SK-MEL-5 (cell line): ENCODE results near the gene SV2C. TPM values are rescaled to one million over a fixed set of nuclear protein-coding genes. Genes with fewer than 3 reads are reported as not detected.
"Not testable (repeated sequence)": the region's sequence is repeated elsewhere in the genome, so short reads cannot be mapped to it uniquely, and the experiment has no call there.

Source experiments
- DNase-seq: peaks from one replicate; pipeline ENCODE4 v3.0.0-alpha.2; 2016; ENCODE audit warnings: low read depth, low spot score
- in situ Hi-C: cut with HindIII; loops from 2 replicates; pipeline ENCODE4 v1.10.0; 2016; ENCODE audit warnings: low sequenced_read_pairs, high pct_unique_total_duplicates, low pct_unique_long_range_greater_than_20kb
- total RNA-seq: library from RNA; depleted of rRNA; stranded (reverse); fragments of >200 nt; shearing (Covaris generic); gene quantifications from 2 replicates; pipeline ENCODE4 v1.2.3, GENCODE V29; 2014

SV2C gene
- total RNA-seq, 1 experiment from 2014 or later = not detected

DNA sequence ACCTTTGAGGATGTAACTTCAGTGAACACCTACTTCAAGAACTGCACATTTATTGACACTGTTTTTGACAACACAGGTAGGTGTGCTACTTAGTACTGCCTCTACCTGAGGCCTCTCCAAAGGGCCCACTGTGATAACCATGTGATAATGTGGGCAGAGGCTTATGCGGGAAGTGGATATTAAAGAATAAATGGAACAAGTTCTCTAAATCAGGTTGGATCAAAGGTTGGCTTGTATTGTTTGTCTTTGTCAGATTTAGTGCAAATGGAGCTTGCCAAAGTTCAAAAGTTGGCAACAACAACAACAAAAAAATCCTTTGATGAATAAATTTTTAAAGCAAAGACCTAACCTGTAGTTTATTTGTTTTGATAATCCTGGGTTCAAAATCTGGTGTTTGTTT, 215.7 kb downstream of the SV2C start:
- in situ Hi-C loops = no loop called here

DNA sequence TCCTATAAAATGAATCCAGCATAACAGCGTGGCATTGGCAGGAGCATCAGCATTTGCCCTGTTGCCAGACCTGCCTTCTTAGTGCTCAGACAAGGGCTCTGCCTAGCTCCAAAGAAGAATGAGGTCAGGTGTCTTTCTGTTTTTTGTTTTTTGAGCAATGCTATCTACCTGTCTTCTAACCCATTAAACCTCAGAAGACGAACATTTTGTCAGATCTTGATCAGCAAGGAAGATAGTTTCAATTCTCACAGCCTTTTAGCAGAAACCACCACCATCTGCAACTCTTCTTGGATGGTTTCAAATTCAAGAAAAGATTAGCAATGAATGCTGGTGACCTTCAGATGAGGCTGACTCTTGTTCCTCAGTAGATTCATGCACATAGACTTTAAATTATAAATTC, 216.4 kb downstream of the SV2C start:
- DNase-seq = no peak
- in situ Hi-C loops = no loop called here

More for the DNA sequence above, 215.7 kb downstream of the SV2C start:
- no peak for DNase-seq

DNA sequence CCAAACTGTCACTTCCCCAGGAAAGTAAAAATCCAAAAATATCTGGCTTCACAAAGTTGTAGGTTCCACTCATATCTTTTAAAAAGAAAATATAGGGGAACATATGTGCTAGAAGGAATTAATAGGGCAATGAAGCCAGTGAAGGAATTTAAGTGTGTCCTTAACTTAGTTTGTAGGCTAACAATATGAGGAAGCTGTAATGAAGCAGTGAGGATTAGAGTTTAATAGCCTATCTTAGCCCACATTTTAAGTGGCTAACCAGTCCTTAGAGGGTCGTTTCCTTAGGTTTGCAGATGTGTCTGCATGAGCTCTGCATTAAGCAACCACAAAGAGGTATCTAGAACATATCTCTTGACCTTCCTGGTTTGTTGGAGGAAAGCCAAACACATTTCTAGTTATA, 218.7 kb downstream of the SV2C start:
- in situ Hi-C loops, DNase-seq: not testable (repeated sequence)

DNA sequence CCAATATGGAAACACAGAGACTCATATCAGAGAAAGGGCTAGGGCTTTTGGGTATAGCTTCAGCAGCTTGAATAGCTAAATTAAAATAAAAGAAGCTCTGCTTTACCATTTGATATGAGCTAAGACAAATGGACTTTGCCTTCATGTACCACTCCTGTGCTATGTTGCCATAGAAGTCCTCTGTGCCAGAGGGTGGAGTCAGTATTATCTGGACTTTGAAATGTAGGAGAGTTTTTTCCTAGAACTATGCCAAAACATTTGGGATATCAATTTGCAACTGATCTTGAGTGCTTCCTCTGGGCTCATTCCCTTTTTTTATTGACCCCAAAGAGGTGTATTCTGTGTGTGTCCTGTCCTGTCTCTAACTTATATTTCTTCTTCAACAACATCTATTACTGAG, 219.5 kb downstream of the SV2C start:
- in situ Hi-C loops, DNase-seq: not testable (repeated sequence)

DNA sequence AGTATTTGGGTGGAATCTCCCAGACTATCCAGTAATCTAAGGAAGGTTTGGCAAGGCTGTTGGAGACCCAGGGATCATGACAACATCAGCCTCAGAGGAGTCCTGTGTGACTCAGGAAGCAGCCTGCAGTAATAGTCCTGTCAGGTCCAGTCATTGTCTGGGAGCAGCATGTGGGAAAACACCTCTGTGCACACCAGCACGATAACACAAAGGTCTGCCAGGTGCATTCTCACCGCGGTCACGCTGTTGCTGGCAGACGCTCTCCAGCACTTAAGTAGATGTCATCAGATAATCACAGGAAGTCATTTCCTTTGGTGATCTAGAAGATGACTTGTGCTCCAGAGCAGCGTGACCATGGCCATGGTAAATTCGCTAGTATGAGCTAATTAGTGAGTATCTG, 220.7 kb downstream of the SV2C start:
- DNase-seq = no peak

DNA sequence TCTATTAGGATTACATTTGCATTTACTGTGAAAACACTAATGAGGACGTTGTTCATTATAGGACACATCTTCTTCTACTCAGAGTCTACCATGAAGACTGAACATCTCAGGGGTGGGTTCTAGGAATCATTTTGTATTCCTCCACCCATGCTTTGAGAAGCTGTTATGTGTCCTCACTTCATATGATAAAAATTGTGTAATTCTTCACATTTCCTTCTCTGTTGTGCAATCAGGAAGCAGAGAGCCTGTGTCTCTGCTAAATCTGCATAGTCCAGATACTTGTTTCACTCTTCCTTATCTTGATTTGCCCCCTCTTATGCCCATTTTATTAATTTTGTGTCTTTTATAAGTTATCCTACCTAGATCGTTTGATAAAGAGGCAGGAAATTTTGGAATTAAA, 222.1 kb downstream of the SV2C start:
- DNase-seq = no peak
- in situ Hi-C loops = no loop called here

More for the DNA sequence above, 220.7 kb downstream of the SV2C start:
- in situ Hi-C loops = no loop called here

DNA sequence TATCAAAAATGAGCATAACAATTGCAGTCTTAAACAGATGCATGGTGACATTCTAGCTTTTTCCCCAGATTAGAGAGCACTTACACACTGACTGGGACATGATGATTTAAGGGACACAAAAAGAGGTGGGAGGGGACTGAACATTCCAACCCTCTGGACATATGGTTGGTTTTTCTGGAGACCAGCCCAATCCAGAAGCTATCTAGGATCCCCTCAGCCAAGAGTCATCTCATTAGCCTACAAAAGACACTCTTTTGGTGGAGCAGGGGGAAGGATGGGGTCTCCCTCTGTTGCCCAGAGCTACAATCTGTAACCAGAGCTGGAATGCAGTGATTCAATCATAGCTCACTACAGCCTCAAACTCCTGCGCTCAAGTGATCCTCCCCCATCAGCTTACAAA, 222.6 kb downstream of the SV2C start:
- in situ Hi-C loops = no loop called here
- no peak for DNase-seq

DNA sequence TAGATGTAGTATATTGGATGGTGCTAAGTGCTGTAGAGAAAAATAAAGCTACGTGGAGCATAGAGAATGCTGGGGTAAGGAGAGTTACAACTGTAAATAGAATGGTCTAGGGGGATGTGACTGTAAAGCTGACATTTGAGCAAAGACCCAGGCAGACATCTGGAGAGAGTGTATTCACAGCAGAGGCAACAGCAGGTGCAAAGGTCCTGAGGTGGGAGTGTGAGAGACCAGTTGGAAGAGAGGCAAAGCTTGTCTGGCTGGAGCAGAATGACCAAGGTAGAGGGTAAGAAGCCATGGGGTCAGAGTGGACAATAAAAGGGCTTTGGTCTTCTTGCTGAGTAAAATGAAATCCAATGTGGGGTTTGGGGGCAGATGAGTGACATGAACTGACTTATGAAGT, 227.0 kb downstream of the SV2C start:
- in situ Hi-C loops = no loop called here
- DNase-seq = no peak

DNA sequence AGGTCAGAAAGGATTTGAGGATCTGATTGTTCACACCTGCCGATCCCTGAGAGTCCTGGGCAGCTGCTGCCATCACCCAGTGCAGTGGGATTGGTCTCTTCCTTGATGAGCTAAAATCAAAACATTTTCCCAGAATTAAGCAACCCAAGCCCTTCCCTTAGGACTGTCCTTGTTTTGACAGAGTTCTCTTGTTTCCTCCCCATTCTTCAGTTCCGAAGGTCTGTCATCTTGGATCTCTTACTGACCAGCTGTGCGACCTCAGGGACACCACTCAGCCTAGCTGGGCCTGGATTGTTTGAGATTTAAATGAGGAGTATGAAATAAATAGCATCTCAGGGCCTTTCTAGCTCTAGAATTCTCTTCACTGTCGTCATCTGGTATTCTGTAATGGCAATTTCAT, 229.6 kb downstream of the SV2C start:
- in situ Hi-C loops = no loop called here

DNA sequence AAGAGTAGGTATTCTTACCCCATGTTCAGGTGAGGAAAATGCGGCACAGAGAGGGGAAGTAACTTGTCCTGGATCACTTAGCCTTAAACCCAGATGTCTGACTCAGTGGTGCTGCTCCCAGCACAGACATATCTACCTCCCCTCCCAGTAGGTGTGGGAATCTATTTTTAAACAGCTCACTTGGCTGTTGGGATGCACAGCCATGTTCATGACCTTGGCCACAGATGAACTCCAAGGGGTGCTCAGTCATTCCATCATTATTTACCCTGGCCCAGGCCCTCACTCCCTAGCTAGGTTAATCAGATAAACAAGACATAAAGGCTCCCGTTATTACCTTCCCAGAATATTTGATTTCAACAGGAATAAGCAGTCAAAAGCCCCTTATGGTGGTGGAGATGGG, 231.5 kb downstream of the SV2C start:
- DNase-seq = no peak
- in situ Hi-C loops = no loop called here

More for the DNA sequence above, 229.6 kb downstream of the SV2C start:
- DNase-seq = no peak

DNA sequence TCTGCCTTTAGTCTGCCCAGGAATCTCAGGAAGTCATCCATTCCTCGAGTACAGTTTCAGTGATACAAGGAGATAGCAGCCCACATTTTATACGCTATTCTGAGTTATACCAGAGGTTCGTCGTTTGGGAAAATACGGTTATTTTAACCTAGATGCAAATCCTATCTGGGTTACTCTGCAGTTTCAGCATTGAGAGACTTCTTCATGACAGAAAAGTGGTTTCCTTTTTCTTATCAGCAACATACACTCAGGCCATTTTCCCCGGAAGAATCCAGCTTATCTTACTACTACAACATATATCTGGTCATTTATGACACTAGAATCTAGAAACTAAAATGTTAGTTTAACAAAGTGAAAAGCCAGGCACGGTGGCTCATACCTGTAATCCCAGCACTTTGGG, 236.5 kb downstream of the SV2C start:
- DNase-seq = no peak
- in situ Hi-C loops = no loop called here

DNA sequence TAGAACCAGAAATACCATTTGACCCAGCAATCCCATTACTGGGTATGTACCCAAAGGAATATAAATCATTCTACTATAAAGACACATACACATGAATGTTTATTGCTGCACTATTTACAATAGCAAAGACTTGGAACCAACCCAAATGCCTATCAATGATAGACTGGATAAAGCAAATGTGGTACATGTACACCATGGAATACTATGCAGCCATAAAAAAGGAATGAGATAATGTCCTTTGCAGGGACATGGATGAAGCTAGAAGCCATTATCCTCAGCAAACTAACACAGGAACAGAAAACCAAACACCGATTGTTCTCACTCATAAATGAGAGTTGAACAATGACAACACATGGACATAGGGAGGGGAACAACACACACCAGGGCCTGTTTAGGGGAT, 240.3 kb downstream of the SV2C start:
- DNase-seq, in situ Hi-C loops: not testable (repeated sequence)

DNA sequence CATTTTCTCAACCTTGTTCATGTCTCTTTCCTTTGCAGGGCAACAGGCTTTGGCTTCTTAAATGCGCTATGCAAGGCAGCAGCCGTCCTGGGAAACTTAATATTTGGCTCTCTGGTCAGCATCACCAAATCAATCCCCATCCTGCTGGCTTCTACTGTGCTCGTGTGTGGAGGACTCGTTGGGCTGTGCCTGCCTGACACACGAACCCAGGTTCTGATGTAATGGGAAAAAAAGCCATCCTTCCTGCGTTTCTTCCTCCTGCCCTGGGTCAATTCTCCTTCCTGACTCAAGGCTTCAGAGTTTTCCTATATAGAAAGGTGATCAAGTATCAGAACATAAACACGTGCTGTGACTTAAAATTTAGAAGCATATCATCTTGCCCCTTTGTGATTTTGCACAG, 242.1 kb downstream of the SV2C start:
- in situ Hi-C loops = no loop called here
- DNase-seq = no peak

DNA sequence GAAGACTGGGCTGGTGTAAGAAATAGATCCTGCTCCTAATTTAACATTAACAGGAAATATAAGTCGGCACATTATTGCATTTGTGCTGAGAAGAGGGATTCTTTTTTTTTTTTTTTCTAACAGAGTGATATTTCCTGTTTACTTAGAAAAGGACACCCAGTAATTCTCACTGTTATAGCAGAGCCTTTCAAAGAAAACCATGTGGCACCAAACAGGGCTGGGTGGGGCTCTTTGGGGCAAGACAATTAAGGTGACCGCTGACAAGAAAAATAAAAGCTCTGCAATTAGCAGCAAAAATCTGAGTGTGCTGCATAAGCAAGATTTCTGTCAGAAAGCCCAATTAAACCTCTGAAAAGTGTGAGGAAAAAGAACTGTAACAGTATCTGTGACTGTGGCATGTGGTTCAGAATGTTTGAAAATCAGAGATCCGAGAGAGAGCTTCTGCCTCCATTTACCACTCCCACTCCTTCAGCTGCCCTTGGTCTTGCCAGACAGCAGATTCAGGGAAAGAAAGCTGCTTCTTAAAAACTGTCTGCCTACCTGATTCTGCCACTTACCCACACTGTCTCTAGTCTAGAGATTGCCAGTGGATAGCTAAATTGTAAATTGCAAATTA, 242.8 kb downstream of the SV2C start:
- in situ Hi-C loops = no loop called here
- no peak for DNase-seq

DNA sequence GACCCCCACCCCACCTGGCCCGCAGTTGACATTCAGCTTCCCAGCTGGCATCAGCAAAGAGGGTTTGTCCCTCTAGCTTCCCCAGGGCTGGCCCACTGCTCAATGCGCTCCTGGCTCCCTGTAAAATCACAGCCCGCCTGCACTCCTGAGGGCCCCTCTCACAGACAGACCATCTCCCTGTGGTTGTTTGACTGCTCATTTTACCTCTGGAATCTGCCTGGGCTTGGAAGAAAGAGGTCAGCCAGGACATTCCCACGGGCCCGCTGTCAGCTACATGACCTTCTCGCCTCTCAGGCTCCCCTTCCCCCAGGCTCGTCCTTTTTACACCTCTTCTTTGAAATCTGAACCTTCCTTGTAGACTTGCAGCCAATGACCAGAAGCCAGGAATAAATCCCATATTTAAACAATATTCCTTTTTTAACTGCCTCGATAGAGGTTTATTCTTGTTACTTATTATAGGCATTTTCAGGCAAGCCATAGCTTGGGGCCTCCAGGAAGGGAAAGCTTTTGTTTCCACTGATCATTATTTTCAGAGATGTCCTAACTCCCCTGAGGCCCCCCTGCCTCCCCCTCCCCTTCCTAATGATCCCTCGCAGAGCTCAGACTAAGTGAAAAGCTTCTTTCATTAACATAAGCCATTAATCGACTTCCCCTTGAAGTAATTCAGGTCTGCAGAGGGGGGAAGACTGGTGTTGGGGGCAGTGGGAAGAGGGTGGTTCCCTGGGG, 243.6 kb downstream of the SV2C start:
- DNase-seq = no peak
- in situ Hi-C loops = no loop called here

DNA sequence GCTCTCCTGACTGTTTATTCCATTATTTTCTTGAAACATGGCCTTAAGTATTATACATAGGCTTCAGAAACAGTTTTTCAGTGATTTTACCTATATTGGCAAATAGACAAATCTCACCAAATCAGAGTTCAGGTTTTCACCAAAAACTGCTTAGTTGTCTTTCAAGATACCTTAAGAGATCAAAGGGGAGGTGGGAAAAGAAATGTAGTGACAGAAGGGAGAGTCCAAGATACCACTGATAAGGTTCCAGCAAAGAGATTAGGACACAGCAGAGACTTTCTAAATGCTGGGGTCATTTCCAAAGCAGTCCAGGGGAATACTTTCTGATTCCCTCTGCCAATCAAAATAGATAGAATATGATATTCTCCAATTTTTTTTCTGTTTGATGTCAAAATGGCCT, 246.2 kb downstream of the SV2C start:
- DNase-seq = no peak
- in situ Hi-C loops = no loop called here

DNA sequence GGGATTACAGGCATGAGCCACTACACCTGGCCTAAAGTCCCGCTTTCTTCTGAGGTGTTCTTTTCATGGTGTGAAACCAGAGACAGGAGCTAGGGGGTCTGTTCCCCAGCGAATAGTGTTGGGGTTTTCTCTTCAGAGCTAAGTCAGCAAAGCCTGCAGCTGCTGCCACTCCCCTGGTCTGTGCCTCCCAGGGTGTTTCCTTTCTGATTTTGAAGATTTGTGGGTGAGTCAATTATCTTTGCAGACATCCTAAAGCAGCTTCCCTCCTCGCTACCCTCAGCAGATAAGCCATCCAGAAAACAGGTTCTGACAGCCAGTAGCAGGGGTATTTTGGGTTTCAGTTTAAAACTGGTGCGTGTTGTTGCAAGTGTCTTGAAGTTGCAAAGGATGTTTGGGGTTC, 247.9 kb downstream of the SV2C start:
- in situ Hi-C loops = no loop called here
- no peak for DNase-seq

DNA sequence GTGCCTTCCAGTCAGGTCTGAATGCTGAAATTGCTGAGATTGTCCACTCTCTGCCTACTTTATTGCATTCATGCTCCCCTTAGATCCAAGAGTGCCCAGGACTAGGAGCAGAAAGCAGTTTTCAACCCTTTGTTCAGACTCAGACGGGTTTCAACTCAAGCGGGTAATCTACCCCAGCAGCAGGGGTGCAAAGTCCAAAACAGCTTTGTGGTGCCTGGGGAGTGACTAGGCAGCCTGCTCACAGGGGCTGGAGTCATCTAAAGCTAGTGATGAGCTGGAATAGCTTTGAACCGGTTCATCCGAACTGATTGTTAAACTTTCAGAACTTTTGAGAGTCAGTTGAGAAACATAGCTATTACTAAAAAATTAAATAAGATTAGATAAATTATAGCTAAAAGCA, 248.9 kb downstream of the SV2C start:
- DNase-seq = no peak
- in situ Hi-C loops = no loop called here

DNA sequence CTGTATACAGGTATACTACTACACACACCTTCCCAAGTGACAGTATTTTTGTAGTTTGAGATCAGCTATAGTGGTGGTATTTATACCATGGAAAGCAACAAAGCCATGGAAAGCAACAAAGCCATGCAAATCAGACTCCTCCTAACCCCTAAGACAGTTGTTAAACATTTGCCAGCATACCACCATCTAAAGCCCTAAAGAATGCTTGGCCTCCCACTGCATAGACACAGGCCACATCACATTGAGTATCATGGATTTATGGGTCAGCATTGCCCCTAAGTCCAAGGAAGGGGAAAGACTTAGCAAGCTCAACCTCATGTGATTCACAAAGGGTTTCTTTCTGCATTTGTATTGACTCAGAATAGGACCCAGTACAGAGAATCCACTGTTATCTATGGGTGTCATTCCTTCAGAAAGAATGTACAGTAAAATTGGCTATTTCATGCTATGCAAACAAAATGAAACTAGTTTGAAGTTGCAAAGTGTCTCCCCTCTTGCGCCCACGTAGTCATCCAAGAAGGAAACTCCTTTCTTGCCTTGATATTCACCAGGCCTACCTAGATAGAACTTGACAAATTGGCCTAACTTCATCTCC, 249.5 kb downstream of the SV2C start:
- in situ Hi-C loops = no loop called here
- peak; percentile 54 for DNase-seq
